GM19372 (cell line): ENCODE results near the gene CLDN14.

Experiments used
- ATAC-seq: cut with Tn5 transposase; IDR thresholded peaks from one replicate; pipeline ENCODE4 v1.9.1; 2021; ENCODE audit warnings: mild to moderate bottlenecking, low read depth, moderate library complexity; ENCODE audit not compliant: unreplicated experiment

Gene CLDN14

GRCh38 chr21:36411301-36411700 is 68.6 kb downstream of the CLDN14 start:
- no peak for ATAC-seq
